Neural cell (in vitro differentiated cells): ENCODE data around the gene PML. TPM values are rescaled to one million over a fixed set of nuclear protein-coding genes. Genes with fewer than 3 reads are reported as not detected.
"Not testable (repeated sequence)": the region's sequence is repeated elsewhere in the genome, so short reads cannot be mapped to it uniquely, and the experiment has no call there.

Experiments used
- H2AFZ ChIP-seq: fragments of 200-600, 300-800 bp; sonication (generic), shearing (Covaris generic); 2 replicates; pipeline ENCODE4 v1.6.0; 2014; ENCODE audit warnings: low read depth, mild to moderate bottlenecking, antibody characterized with exemption, low read length, moderate library complexity
- H3F3A ChIP-seq: fragments of 200-600 bp; shearing (Covaris generic); 2 replicates; pipeline ENCODE4 v1.6.1; 2016; ENCODE audit warnings: mild to moderate bottlenecking, moderate library complexity, mixed read lengths, antibody characterized with exemption, low read length; ENCODE audit not compliant: insufficient read depth, poor library complexity, severe bottlenecking
- H3K27ac ChIP-seq: fragments of 200-600, 300-800 bp; sonication (generic), shearing (Covaris generic); 2 replicates; pipeline ENCODE4 v1.5.1; 2014; ENCODE audit warnings: mild to moderate bottlenecking, low read length, moderate library complexity
- H3K27me3 ChIP-seq: fragments of 300-800, 200-600 bp; sonication (generic), shearing (Covaris generic); 2 replicates; pipeline ENCODE4 v1.6.0; 2014; ENCODE audit warnings: mild to moderate bottlenecking, low read depth, low read length, moderate library complexity; ENCODE audit not compliant: insufficient read depth
- H3K36me3 ChIP-seq: fragments of 300-800, 200-600 bp; sonication (generic), shearing (Covaris generic); 2 replicates; pipeline ENCODE4 v1.5.1; 2014; ENCODE audit warnings: mild to moderate bottlenecking, antibody characterized with exemption, low read length, moderate library complexity; ENCODE audit not compliant: insufficient read depth
- H3K4me2 ChIP-seq: fragments of 300-800, 200-600 bp; sonication (generic), shearing (Covaris generic); 2 replicates; pipeline ENCODE4 v1.6.0; 2014; ENCODE audit warnings: mild to moderate bottlenecking, low read length
- H3K4me3 ChIP-seq: fragments of 300-800, 200-600 bp; sonication (generic), shearing (Covaris generic); 2 replicates; pipeline ENCODE4 v1.5.1; 2014; ENCODE audit warnings: mild to moderate bottlenecking, low read length, moderate library complexity
- H3K79me2 ChIP-seq: fragments of 200-600 bp; shearing (Covaris generic); replicated peaks from 2 replicates; pipeline ENCODE4 v1.6.0; 2014; ENCODE audit warnings: mild to moderate bottlenecking, low read length, moderate library complexity; ENCODE audit not compliant: insufficient read depth
- H3K9ac ChIP-seq: fragments of 300-800, 200-600 bp; sonication (generic), shearing (Covaris generic); 2 replicates; pipeline ENCODE4 v1.6.1; 2016; ENCODE audit warnings: mild to moderate bottlenecking, low read length, mixed read lengths
- H3K9me2 ChIP-seq: fragments of 200-600 bp; shearing (Covaris generic); 2 replicates; pipeline ENCODE4 v1.6.1; 2016; ENCODE audit warnings: mild to moderate bottlenecking, low read length, mixed read lengths; ENCODE audit not compliant: insufficient read depth
- H3K9me3 ChIP-seq: fragments of 200-600, 300-800 bp; sonication (generic), shearing (Covaris generic); 2 replicates; pipeline ENCODE4 v1.6.1; 2016; ENCODE audit warnings: mild to moderate bottlenecking, mixed run types, low read length, moderate library complexity, mixed read lengths
- H4K20me1 ChIP-seq: fragments of 200-600 bp; shearing (Covaris generic); 2 replicates; pipeline ENCODE4 v1.6.1; 2016; ENCODE audit warnings: mild to moderate bottlenecking, mixed run types; ENCODE audit not compliant: insufficient read depth
- SMC3 ChIP-seq: fragments of 450-650 bp; conservative IDR thresholded peaks from 2 replicates; pipeline ENCODE4 v1.6.1; 2014; ENCODE audit warnings: antibody characterized with exemption, mild to moderate bottlenecking, moderate library complexity; ENCODE audit not compliant: poor library complexity
- polyA plus RNA-seq: library from polyadenylated mRNA; depleted of rRNA; stranded (reverse); fragments of >200 nt; gene quantifications from 2 replicates; pipeline ENCODE4 v1.2.3, GENCODE V29; 2014
- TF ChIP-seq, protein P1 (sequence below): fragments of 450-650 bp; IDR thresholded peaks from 2 replicates; pipeline ENCODE4 v1.5.1; 2014; ENCODE audit warnings: antibody characterized with exemption, mild to moderate bottlenecking, moderate library complexity; ENCODE audit not compliant: poor library complexity, severe bottlenecking

PML gene
- polyA plus RNA-seq, 1 donor from 2014 or later: 4.7 TPM

DNA sequence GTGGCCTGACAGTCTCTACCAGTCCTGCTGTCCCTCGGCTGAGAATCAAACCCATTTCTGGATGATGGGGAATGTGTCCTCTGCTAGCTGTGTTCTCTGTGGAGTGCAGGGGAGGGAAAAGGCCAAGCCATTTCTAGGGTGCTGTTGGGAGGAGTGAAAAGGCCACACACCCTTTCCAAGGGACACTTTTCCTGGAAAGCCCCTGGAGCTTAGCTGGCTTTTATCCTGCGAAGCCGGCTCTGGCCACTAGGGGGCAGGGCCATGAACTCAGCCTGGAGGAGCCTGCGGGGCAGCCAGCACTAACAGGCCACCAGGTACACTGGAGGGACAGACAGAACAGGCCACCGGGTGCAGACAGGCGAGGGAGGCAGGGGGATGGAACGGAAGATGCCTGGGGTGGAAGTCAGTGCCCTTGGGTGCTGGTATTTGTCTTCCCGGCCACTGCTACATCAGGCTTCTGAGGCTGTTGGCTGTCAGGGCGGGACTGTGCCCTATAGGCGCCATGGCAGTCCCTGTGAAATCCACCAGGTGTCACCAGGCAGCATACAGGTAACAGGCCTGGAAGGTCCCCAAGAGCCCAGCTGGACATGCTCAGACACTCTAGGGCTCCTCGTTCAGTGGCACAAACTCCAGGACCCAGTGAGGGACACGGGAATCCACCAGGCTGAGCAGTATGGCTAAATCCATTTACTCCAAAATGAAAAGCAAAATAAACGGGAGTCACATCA is 71.3 kb downstream of the PML start:
- H3F3A ChIP-seq, H3K9ac ChIP-seq, H3K27me3 ChIP-seq, H3K79me2 ChIP-seq, H3K4me3 ChIP-seq, H3K4me2 ChIP-seq, H2AFZ ChIP-seq, H3K9me2 ChIP-seq, H3K9me3 ChIP-seq, H4K20me1 ChIP-seq, H3K27ac ChIP-seq, H3K36me3 ChIP-seq: not testable (repeated sequence)
- TF ChIP-seq, protein P1, sequence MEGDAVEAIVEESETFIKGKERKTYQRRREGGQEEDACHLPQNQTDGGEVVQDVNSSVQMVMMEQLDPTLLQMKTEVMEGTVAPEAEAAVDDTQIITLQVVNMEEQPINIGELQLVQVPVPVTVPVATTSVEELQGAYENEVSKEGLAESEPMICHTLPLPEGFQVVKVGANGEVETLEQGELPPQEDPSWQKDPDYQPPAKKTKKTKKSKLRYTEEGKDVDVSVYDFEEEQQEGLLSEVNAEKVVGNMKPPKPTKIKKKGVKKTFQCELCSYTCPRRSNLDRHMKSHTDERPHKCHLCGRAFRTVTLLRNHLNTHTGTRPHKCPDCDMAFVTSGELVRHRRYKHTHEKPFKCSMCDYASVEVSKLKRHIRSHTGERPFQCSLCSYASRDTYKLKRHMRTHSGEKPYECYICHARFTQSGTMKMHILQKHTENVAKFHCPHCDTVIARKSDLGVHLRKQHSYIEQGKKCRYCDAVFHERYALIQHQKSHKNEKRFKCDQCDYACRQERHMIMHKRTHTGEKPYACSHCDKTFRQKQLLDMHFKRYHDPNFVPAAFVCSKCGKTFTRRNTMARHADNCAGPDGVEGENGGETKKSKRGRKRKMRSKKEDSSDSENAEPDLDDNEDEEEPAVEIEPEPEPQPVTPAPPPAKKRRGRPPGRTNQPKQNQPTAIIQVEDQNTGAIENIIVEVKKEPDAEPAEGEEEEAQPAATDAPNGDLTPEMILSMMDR: peak; percentile 62
- TF ChIP-seq SMC3: peak; percentile 34

DNA sequence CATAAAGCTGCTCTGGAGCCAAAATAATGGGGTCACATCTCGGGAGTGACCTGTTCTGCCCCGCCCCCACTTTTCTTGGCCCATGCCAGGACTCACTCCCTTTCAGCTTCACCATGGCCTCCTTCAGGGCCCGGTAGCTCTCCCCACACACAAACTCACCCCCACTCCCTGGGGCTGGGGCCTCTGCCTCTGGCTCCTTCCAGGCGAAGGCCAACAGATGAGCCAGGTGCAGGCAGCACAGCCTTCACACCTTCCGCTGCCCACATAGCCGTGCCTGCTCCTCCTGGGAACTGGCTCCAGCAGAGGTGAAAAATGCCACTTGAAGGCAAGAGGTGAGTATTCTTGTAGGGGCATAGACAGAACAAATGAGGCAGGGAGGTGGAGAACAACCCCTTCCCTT is 77.1 kb downstream of the PML start:
- H3K36me3 ChIP-seq, H3K27ac ChIP-seq, H3K4me2 ChIP-seq, H3K9me3 ChIP-seq, H2AFZ ChIP-seq, H3K79me2 ChIP-seq, H3K27me3 ChIP-seq, H4K20me1 ChIP-seq, H3K4me3 ChIP-seq, H3K9ac ChIP-seq, H3K9me2 ChIP-seq, H3F3A ChIP-seq: not testable (repeated sequence)

DNA sequence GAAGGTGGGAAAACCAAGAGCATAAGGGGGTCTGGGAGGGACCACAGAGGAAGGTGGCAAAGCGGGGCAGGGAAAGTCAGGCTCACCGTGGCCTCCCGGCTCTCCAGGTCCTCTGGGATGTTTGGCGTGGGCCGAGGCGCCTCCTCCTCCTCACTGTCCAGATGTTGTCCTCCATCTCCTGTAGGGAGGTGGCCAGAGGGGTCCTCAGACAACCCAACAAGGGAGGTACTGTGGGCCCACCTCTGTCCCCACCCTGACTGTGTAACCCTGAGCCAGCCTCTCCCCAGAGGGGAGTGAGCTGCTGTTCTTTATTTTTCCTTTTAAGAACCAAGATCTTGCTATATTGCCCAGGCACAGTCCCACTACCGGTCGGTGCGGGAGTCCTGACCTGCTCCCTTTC is 77.6 kb downstream of the PML start:
- not testable (repeated sequence) for H3F3A ChIP-seq, H3K27ac ChIP-seq, H3K79me2 ChIP-seq

DNA sequence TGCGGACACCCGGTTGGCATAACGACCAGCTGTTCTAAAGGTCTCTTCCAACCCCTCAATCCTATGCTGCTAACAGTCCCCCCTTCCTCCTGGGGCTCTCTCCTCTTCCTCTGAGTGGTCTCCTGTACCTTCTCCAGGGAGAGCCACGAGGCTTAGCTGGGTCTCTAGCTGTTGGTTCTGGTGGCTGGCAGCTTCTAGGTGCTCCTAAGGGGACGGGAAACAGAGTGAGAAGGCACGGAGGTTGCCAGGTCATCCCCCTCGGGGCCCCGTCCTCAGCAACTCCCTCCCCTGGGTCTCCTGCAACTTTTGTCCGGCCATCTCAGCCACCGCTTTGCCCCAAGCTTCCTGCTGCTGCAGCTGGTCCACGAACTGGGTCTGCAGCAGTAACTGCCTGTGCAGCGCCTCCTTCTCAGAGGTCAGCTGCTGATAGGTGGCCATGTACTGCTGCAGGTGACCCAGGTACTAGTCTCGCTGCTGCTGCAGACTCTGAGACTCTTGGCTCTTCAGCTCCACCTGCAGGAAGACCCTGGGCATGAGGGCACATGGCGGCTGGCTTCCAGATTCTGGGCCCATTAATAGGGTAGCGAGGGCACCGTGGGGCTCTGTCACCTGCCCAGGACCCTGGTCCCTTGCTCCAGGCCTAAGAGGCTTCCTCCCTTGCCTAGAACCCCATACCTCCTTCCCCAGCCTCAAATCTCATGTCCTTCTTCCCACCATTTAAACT is 78.3 kb downstream of the PML start:
- not testable (repeated sequence) for H3K27me3 ChIP-seq, H3K4me2 ChIP-seq, H3K9me3 ChIP-seq, H3K9ac ChIP-seq, H3K4me3 ChIP-seq, H3F3A ChIP-seq, H2AFZ ChIP-seq, H3K36me3 ChIP-seq, H4K20me1 ChIP-seq, H3K79me2 ChIP-seq, H3K9me2 ChIP-seq, H3K27ac ChIP-seq

More for the DNA sequence above, 77.6 kb downstream of the PML start:
- H3K36me3 ChIP-seq, H3K9ac ChIP-seq, H4K20me1 ChIP-seq, H3K4me2 ChIP-seq, H2AFZ ChIP-seq, H3K9me2 ChIP-seq, H3K9me3 ChIP-seq, H3K4me3 ChIP-seq, H3K27me3 ChIP-seq: not testable (repeated sequence)

DNA sequence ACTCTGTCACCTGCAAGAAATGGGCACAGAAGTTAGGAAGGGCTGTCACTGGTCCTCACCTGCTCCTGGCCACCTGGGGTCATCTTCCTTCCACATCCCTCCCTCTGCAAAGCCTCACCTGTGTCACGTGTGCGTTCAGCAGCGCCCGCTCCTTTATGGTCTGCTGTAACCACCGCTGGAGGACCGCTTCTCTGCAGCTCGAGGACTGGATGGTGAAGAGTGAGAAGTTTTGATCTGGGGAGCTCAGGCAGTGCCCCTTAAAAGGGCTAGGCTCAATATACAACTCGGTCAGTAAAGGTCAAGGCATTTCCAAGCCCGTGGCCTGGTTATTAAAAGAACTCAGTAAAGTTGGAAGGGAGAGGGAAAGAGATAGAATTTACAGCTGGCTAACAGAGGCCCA is 81.3 kb downstream of the PML start:
- not testable (repeated sequence) for H3K9me2 ChIP-seq, H3K79me2 ChIP-seq, H3K27ac ChIP-seq, H2AFZ ChIP-seq, H3K36me3 ChIP-seq, H3K27me3 ChIP-seq, H3K4me3 ChIP-seq, H3K9ac ChIP-seq, H3K4me2 ChIP-seq, H3K9me3 ChIP-seq, H3F3A ChIP-seq, H4K20me1 ChIP-seq

DNA sequence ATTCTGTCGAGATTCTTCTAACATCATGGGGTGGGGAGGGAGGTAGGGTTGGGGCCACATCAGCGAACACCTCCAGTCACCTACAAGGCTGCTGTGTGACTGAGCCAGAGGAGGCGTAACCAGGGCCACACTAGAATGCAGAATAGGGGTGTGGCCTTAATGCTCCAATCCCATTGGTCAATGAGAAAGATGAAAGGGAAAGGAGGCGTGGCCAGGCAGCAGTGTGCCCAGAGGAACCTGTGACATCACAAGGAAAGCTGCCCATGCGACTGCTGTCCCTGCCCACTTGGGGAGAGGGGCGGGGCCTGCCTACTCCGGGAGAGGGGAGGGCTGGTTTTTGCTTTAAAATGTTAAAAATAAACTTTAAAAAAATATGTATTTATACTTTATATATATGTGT is 87.9 kb downstream of the PML start, which contains the start of gene GOLGA6A:
Gene GOLGA6A, minus strand, starts transcription at position 101 of the 400 bp plus-strand sequence. Its CDS starts 41 bp downstream, at position 60.
- not testable (repeated sequence) for H3K79me2 ChIP-seq, H3K9me3 ChIP-seq, H3K36me3 ChIP-seq, H4K20me1 ChIP-seq, H3K4me3 ChIP-seq, H3K27me3 ChIP-seq, H2AFZ ChIP-seq, H3K9ac ChIP-seq, H3K27ac ChIP-seq, H3K4me2 ChIP-seq, H3K9me2 ChIP-seq, H3F3A ChIP-seq

DNA sequence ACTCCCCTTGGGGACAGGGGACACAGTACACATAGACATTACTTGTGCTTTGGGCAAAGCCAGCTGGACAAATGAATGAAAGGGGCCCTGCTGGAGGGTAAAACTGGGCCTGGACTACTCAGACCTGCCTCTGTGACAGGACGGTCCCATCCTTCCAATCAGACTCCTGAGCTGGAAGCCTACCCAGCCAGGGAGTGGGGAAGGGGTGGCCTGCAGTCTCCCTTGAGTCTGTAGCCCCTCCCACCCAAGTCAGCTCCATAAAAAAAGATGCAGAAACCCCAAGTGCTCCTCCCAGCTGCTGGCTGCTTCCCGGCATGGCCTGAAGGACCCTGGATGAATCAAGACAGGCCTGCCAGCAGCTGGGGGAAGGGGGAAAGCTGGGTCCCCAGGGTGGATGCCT is 100.1 kb downstream of the PML start:
- H3F3A ChIP-seq, H3K4me3 ChIP-seq: not testable (repeated sequence)

More for the DNA sequence above, 100.1 kb downstream of the PML start:
- H2AFZ ChIP-seq, H3K9me2 ChIP-seq, H3K27me3 ChIP-seq, H3K9me3 ChIP-seq, H3K36me3 ChIP-seq, H3K9ac ChIP-seq, H3K27ac ChIP-seq, H4K20me1 ChIP-seq, H3K4me2 ChIP-seq, H3K79me2 ChIP-seq: not testable (repeated sequence)
